ENCODE data around the gene PODN. TPM values are rescaled to one million over a fixed set of nuclear protein-coding genes. Genes with fewer than 3 reads are reported as not detected.

Gene PODN
- total RNA-seq, 1 experiment from 2014 or later, result 0.17 TPM

GRCh38 chr1:53060579-53060978 lies 1.4 kb upstream of the PODN start:
- Histone ChIP-seq H3K27me3 (ENCODE audit: insufficient read depth, low read length) (peaks cover 36% of the 10 kb centered on the region; the same call in 1 of the 2 replicates), H3K4ac (ENCODE audit: low read depth, low read length) (no peak overlapping the region), H3K56ac (ENCODE audit: insufficient read length, low read depth, low read length) (no peak overlapping the region), H2AFZ (ENCODE audit: low read length) (no peak overlapping the region), H2BK12ac (ENCODE audit: insufficient read length, low read depth, low read length) (no peak overlapping the region), H4K8ac (replicated peaks; ENCODE audit: insufficient read length, low read depth, low read length) (no peak overlapping the region), H3K79me2 (ENCODE audit: insufficient read depth, low read length) (no peaks in the 10 kb centered on the region), H3K18ac (ENCODE audit: insufficient read length, low read depth, low read length) (no peak overlapping the region), H2BK120ac (ENCODE audit: low read depth, low read length, poor library complexity, severe bottlenecking) (no peak overlapping the region), H3K23ac (ENCODE audit: insufficient read length, low read depth, low read length) (no peak overlapping the region), H3K23me2 (ENCODE audit: insufficient read length, low read depth, low read length, poor library complexity, severe bottlenecking) (peaks cover 9% of the 10 kb centered on the region), H4K20me1 (ENCODE audit: control insufficient read depth, insufficient read depth, insufficient read length) (no peaks in the 10 kb centered on the region), H3K9ac (ENCODE audit: extremely low read depth, insufficient read length, low read length) (no peak overlapping the region), H2AK5ac (ENCODE audit: insufficient read length, low read length) (no peak overlapping the region), H3K27ac (ENCODE audit: insufficient read length, low read depth, low read length) (no peak overlapping the region), H2BK5ac (ENCODE audit: insufficient read length, low read length) (no peak overlapping the region), H3K14ac (ENCODE audit: insufficient read depth, low read length) (no peak overlapping the region), H2BK15ac (ENCODE audit: low read depth, low read length) (no peak overlapping the region), H3T11ph (ENCODE audit: low read length) (no peak overlapping the region), H3K4me1 (ENCODE audit: insufficient read depth, low read length) (no peaks in the 10 kb centered on the region; the same call in 1 of the 2 replicates), H4K5ac (ENCODE audit: insufficient read length, low read depth, low read length) (no peak overlapping the region), H3K9me3 (ENCODE audit: control insufficient read depth, low read depth, low read length) (no peaks in the 10 kb centered on the region), H3K79me1 (ENCODE audit: insufficient read depth, low read depth, low read length, poor library complexity, severe bottlenecking) (no peaks in the 10 kb centered on the region), H2BK20ac (ENCODE audit: low read depth, low read length, poor library complexity, severe bottlenecking) (no peak overlapping the region), H4K91ac (ENCODE audit: insufficient read length, low read depth, low read length) (no peak overlapping the region), H3K4me2 (ENCODE audit: insufficient read depth, insufficient read length, low read length) (no peak overlapping the region)
- TF ChIP-seq CTCF (conservative IDR thresholded peaks at IDR 0.05), result no peak
- H3K9me3 Mint-ChIP-seq, result no peaks in the 10 kb centered on the region
- H3K4me1 Mint-ChIP-seq, result peaks cover 6 to 11% of the 10 kb centered on the region in 2 experiments
- DNase-seq, result no peak
- H3K4me3 Mint-ChIP-seq, result no peak overlapping the region
- no CpG with 5 or more reads among the region's 1 CpG for WGBS (ENCODE audit: extremely low coverage, insufficient read length, low lambda C conversion rate)
- peaks cover 80% of the 10 kb centered on the region for H3K27me3 Mint-ChIP-seq (ENCODE audit: low read depth)
- H3K36me3 Mint-ChIP-seq (ENCODE audit: insufficient read depth in 1 of 3, low read depth in 3 of 3), result no peaks in the 10 kb centered on the region
- no peak overlapping the region for H3K27ac Mint-ChIP-seq

All from H9 (cell line).